ENCODE data around the gene OR8S1. TPM values are rescaled to one million over a fixed set of nuclear protein-coding genes. Genes with fewer than 3 reads are reported as not detected.

OR8S1 gene
- total and polyA plus RNA-seq, 10 of the 15 experiments (the other 5 are each of a cell fraction or from before 2014, with no cell fraction given): not detected

GRCh38 chr12:48512855-48513254, 12.6 kb upstream of the OR8S1 start (continued):
- TF ChIP-seq, protein P1, sequence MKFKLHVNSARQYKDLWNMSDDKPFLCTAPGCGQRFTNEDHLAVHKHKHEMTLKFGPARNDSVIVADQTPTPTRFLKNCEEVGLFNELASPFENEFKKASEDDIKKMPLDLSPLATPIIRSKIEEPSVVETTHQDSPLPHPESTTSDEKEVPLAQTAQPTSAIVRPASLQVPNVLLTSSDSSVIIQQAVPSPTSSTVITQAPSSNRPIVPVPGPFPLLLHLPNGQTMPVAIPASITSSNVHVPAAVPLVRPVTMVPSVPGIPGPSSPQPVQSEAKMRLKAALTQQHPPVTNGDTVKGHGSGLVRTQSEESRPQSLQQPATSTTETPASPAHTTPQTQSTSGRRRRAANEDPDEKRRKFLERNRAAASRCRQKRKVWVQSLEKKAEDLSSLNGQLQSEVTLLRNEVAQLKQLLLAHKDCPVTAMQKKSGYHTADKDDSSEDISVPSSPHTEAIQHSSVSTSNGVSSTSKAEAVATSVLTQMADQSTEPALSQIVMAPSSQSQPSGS (IDR thresholded peaks at IDR 0.05; ENCODE audit: low read length): peak; percentile 75
- TF ChIP-seq RELB (IDR thresholded peaks at IDR 0.05; ENCODE audit: low read depth) (peak; percentile 69), ZNF207 (IDR thresholded peaks at IDR 0.05; ENCODE audit: borderline replicate concordance) (no peak), ZZZ3 (IDR thresholded peaks at IDR 0.05; ENCODE audit: control insufficient read depth, insufficient read length, low read depth) (no peak), IKZF1 (conservative IDR thresholded peaks at IDR 0.05) (peak; percentile 54), GABPA (IDR thresholded peaks at IDR 0.05; ENCODE audit: low read depth) (0 out of 2 replicates have a peak, but pooled peaks have one; percentile 27), SIN3A (IDR thresholded peaks at IDR 0.05; ENCODE audit: low read depth, low read length) (no peak), BHLHE40 (IDR thresholded peaks at IDR 0.05; ENCODE audit: borderline replicate concordance in 1 of 2, low read depth in 2 of 2, low read length in 1 of 2) (peak in 1 of 2 experiments; percentile 63; a peak in 1 of 4 replicates), POLR2AphosphoS5 (IDR thresholded peaks at IDR 0.05; ENCODE audit: low read length) (no peak), NFYB (IDR thresholded peaks at IDR 0.05; ENCODE audit: insufficient read depth, low read depth, low read length) (peak; percentile 39; the same call in 1 of the 2 replicates), CREM (IDR thresholded peaks at IDR 0.05; ENCODE audit: low read depth) (peak; percentile 55; the same call in 1 of the 2 replicates), SPI1 (IDR thresholded peaks at IDR 0.05; ENCODE audit: borderline replicate concordance, insufficient read depth, low read depth, low read length) (peak; percentile 78), KLF5 (IDR thresholded peaks at IDR 0.05; ENCODE audit: partially characterized antibody) (no peak), CEBPB (IDR thresholded peaks at IDR 0.05; ENCODE audit: borderline replicate concordance in 1 of 2, low read depth in 2 of 2, low read length in 2 of 2) (no peak), BCLAF1 (IDR thresholded peaks at IDR 0.05) (no peak), PAX8 (IDR thresholded peaks at IDR 0.05) (no peak), NFIC (IDR thresholded peaks at IDR 0.05; ENCODE audit: low read depth, low read length) (peak; percentile 88; the same call in 1 of the 2 replicates), RUNX3 (IDR thresholded peaks at IDR 0.05; ENCODE audit: low read length) (peak; percentile 92), TCF12 (IDR thresholded peaks at IDR 0.05; ENCODE audit: low read depth, low read length) (peak; percentile 70; the same call in 1 of the 2 replicates)
- TF ChIP-seq, protein P2, sequence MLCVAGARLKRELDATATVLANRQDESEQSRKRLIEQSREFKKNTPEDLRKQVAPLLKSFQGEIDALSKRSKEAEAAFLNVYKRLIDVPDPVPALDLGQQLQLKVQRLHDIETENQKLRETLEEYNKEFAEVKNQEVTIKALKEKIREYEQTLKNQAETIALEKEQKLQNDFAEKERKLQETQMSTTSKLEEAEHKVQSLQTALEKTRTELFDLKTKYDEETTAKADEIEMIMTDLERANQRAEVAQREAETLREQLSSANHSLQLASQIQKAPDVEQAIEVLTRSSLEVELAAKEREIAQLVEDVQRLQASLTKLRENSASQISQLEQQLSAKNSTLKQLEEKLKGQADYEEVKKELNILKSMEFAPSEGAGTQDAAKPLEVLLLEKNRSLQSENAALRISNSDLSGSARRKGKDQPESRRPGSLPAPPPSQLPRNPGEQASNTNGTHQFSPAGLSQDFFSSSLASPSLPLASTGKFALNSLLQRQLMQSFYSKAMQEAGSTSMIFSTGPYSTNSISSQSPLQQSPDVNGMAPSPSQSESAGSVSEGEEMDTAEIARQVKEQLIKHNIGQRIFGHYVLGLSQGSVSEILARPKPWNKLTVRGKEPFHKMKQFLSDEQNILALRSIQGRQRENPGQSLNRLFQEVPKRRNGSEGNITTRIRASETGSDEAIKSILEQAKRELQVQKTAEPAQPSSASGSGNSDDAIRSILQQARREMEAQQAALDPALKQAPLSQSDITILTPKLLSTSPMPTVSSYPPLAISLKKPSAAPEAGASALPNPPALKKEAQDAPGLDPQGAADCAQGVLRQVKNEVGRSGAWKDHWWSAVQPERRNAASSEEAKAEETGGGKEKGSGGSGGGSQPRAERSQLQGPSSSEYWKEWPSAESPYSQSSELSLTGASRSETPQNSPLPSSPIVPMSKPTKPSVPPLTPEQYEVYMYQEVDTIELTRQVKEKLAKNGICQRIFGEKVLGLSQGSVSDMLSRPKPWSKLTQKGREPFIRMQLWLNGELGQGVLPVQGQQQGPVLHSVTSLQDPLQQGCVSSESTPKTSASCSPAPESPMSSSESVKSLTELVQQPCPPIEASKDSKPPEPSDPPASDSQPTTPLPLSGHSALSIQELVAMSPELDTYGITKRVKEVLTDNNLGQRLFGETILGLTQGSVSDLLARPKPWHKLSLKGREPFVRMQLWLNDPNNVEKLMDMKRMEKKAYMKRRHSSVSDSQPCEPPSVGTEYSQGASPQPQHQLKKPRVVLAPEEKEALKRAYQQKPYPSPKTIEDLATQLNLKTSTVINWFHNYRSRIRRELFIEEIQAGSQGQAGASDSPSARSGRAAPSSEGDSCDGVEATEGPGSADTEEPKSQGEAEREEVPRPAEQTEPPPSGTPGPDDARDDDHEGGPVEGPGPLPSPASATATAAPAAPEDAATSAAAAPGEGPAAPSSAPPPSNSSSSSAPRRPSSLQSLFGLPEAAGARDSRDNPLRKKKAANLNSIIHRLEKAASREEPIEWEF (IDR thresholded peaks at IDR 0.05; ENCODE audit: insufficient replicate concordance, low read depth, low read length): no peak
